ENCODE data around the gene AKR1D1. TPM values are rescaled to one million over a fixed set of nuclear protein-coding genes. Genes with fewer than 3 reads are reported as not detected.

AKR1D1 gene
- total RNA-seq, 1 experiment from 2014 or later = not detected

- intact Hi-C loops (cut with micrococcal nuclease; ENCODE audit: unreplicated experiment) (no loop called here), in situ Hi-C loops (cut with HindIII; ENCODE audit: low pct_unique_long_range_greater_than_20kb, low sequenced_read_pairs) (no loop called here)
- DNase-seq (ENCODE audit: low read depth, low spot score) (no peak), ATAC-seq (no peak)
- H3K9me3 ChIP-seq (ENCODE audit: control insufficient read depth, insufficient read depth, low read depth, low read length) = no peaks in the 10 kb centered on the region
- no TSS peak for BruUV-seq (replicated peaks)
- H3K4me1 ChIP-seq (ENCODE audit: control insufficient read depth, insufficient read depth, low read length) = no peaks in the 10 kb centered on the region
- H3K27me3 ChIP-seq (ENCODE audit: control insufficient read depth, insufficient read depth, low read length) = no peaks in the 10 kb centered on the region
- no peak overlapping the region for H3K27ac ChIP-seq (ENCODE audit: low read length)
- no peaks in the 10 kb centered on the region for H3K36me3 ChIP-seq (ENCODE audit: control insufficient read depth, insufficient read depth, low read length)
- CTCF ChIA-PET = no interaction called here
- no peak overlapping the region for H3K4me3 ChIP-seq (ENCODE audit: low read depth in 2 of 2, low read length in 2 of 2)
- POLR2A ChIA-PET = no interaction called here
- TF ChIP-seq CTCF (IDR thresholded peaks at IDR 0.05) (no peak), TCF7L2 (IDR thresholded peaks at IDR 0.05; ENCODE audit: low read depth, low read length) (no peak), REST (IDR thresholded peaks at IDR 0.05; ENCODE audit: insufficient read depth in 1 of 2, low read depth in 2 of 2, low read length in 1 of 2) (no peak), SIN3A (IDR thresholded peaks at IDR 0.05; ENCODE audit: borderline replicate concordance, insufficient read depth, low read depth, low read length) (no peak), POLR2AphosphoS5 (IDR thresholded peaks at IDR 0.05; ENCODE audit: low read depth, low read length) (no peak)
Observed at GRCh38 chr7:138129551-138130165, 53.4 kb downstream of the AKR1D1 start.

GRCh38 chr7:138137423-138138171, 61.3 kb downstream of the AKR1D1 start:
- no peaks in the 10 kb centered on the region for H3K4me1 ChIP-seq (ENCODE audit: control insufficient read depth, insufficient read depth, low read length)
- BruUV-seq (replicated peaks) = no TSS peak
- no peak for DNase-seq (ENCODE audit: low read depth, low spot score)
- CTCF ChIA-PET = no interaction called here
- H3K9me3 ChIP-seq (ENCODE audit: control insufficient read depth, insufficient read depth, low read depth, low read length) = no peaks in the 10 kb centered on the region
- no peak for ATAC-seq
- no peaks in the 10 kb centered on the region for H3K27me3 ChIP-seq (ENCODE audit: control insufficient read depth, insufficient read depth, low read length)
- in situ Hi-C loops (cut with HindIII; ENCODE audit: low pct_unique_long_range_greater_than_20kb, low sequenced_read_pairs) (no loop called here), intact Hi-C loops (cut with micrococcal nuclease; ENCODE audit: unreplicated experiment) (no loop called here)
- POLR2A ChIA-PET = no interaction called here
- no peak overlapping the region for H3K27ac ChIP-seq (ENCODE audit: low read length)
- H3K36me3 ChIP-seq (ENCODE audit: control insufficient read depth, insufficient read depth, low read length) = no peaks in the 10 kb centered on the region
- no peak overlapping the region for H3K4me3 ChIP-seq (ENCODE audit: low read depth in 2 of 2, low read length in 2 of 2)
- TF ChIP-seq POLR2AphosphoS5 (IDR thresholded peaks at IDR 0.05; ENCODE audit: low read depth, low read length) (no peak), SIN3A (IDR thresholded peaks at IDR 0.05; ENCODE audit: borderline replicate concordance, insufficient read depth, low read depth, low read length) (no peak), CTCF (IDR thresholded peaks at IDR 0.05) (no peak), TCF7L2 (IDR thresholded peaks at IDR 0.05; ENCODE audit: low read depth, low read length) (no peak), REST (IDR thresholded peaks at IDR 0.05; ENCODE audit: insufficient read depth in 1 of 2, low read depth in 2 of 2, low read length in 1 of 2) (no peak)
